SK-N-SH treated with all-trans-retinoic acid at 6 μM for 48 hours (cell line): ENCODE measurements around the gene PPFIA3.

Experiments
- ATAC-seq: fragments of 200-7000 bp; cut with Tn5 transposase; 3 replicates; pipeline ENCODE4 v1.9.1; 2020; ENCODE audit warnings: mild to moderate bottlenecking, moderate library complexity
- ARNTL ChIP-seq: fragments of 450-650 bp; formaldehyde crosslinking; IDR thresholded peaks from 2 replicates; pipeline ENCODE4 v1.5.0; 2020; ENCODE audit warnings: low read depth, mild to moderate bottlenecking, moderate library complexity, borderline replicate concordance
- BACH2 ChIP-seq: fragments of 250-450 bp; sonication (Bioruptor Pico); IDR thresholded peaks from 2 replicates; pipeline ENCODE4 v1.9.0; 2021; ENCODE audit warnings: mild to moderate bottlenecking, borderline replicate concordance
- CREB5 ChIP-seq: fragments of 250-450 bp; sonication (Bioruptor Pico); IDR thresholded peaks from 2 replicates; pipeline ENCODE4 v1.5.1; 2020; ENCODE audit warnings: low read depth, mild to moderate bottlenecking, moderate library complexity
- CSDC2 ChIP-seq: fragments of 250-450 bp; sonication (Bioruptor Pico); IDR thresholded peaks from 2 replicates; pipeline ENCODE4 v1.5.0; 2020; ENCODE audit warnings: mild to moderate bottlenecking, moderate library complexity
- CSRNP3 ChIP-seq: fragments of 250-450 bp; sonication (Bioruptor Pico); IDR thresholded peaks from 2 replicates; pipeline ENCODE4 v1.5.1; 2021; ENCODE audit warnings: mild to moderate bottlenecking, moderate library complexity
- ESRRG ChIP-seq: fragments of 250-450 bp; sonication (Bioruptor Pico); IDR thresholded peaks from 2 replicates; pipeline ENCODE4 v1.6.1; 2021; ENCODE audit warnings: mild to moderate bottlenecking
- GLIS3 ChIP-seq: fragments of 250-450 bp; sonication (Bioruptor Pico); IDR thresholded peaks from 2 replicates; pipeline ENCODE4 v1.5.0; 2020; ENCODE audit warnings: mild to moderate bottlenecking, moderate library complexity
- ISL1 ChIP-seq: fragments of 250-450 bp; sonication (Bioruptor Pico); IDR thresholded peaks from 2 replicates; pipeline ENCODE4 v2.1.2; 2022; ENCODE audit warnings: mild to moderate bottlenecking, moderate library complexity
- OSR1 ChIP-seq: fragments of 250-450 bp; sonication (Bioruptor Pico); IDR thresholded peaks from 2 replicates; pipeline ENCODE4 v1.8.0; 2022; ENCODE audit warnings: moderate library complexity, mild to moderate bottlenecking, inconsistent platforms
- PATZ1 ChIP-seq: fragments of 250-450 bp; sonication (Bioruptor Pico); IDR thresholded peaks from 2 replicates; pipeline ENCODE4 v1.8.0; 2020; ENCODE audit warnings: mild to moderate bottlenecking, moderate library complexity, borderline replicate concordance
- POU6F1 ChIP-seq: fragments of 250-450 bp; sonication (Bioruptor Pico); IDR thresholded peaks from 2 replicates; pipeline ENCODE4 v1.8.0; 2021; ENCODE audit warnings: low read depth, mild to moderate bottlenecking, moderate library complexity, borderline replicate concordance
- PPARA ChIP-seq: fragments of 250-450 bp; sonication (Bioruptor Pico); IDR thresholded peaks from 2 replicates; pipeline ENCODE4 v1.5.0; 2020; ENCODE audit warnings: mild to moderate bottlenecking, borderline replicate concordance
- RARB ChIP-seq: fragments of 250-450 bp; sonication (Bioruptor Pico); IDR thresholded peaks from 2 replicates; pipeline ENCODE4 v1.8.0; 2021; ENCODE audit warnings: mild to moderate bottlenecking, moderate library complexity
- SNAI2 ChIP-seq: fragments of 250-450 bp; sonication (Bioruptor Pico); IDR thresholded peaks from 2 replicates; pipeline ENCODE4 v1.5.0; 2020; ENCODE audit warnings: mild to moderate bottlenecking, moderate library complexity
- TCF4 ChIP-seq: fragments of 250-450 bp; sonication (Bioruptor Pico); IDR thresholded peaks from 2 replicates; pipeline ENCODE4 v1.8.0; 2021; ENCODE audit warnings: mild to moderate bottlenecking, moderate library complexity, borderline replicate concordance
- TOX ChIP-seq: fragments of 250-450 bp; sonication (Bioruptor Pico); IDR thresholded peaks from 2 replicates; pipeline ENCODE4 v1.8.0; 2021; ENCODE audit warnings: mild to moderate bottlenecking, moderate library complexity, borderline replicate concordance
- TSHZ2 ChIP-seq: fragments of 250-450 bp; sonication (Bioruptor Pico); IDR thresholded peaks from 2 replicates; pipeline ENCODE4 v1.5.0; 2020; ENCODE audit warnings: mild to moderate bottlenecking, moderate library complexity
- ZC3H10 ChIP-seq: fragments of 250-450 bp; sonication (Bioruptor Pico); IDR thresholded peaks from 2 replicates; pipeline ENCODE4 v1.5.1; 2021; ENCODE audit warnings: mild to moderate bottlenecking, moderate library complexity
- ZFP3 ChIP-seq: fragments of 250-450 bp; sonication (Bioruptor Pico); IDR thresholded peaks from 2 replicates; pipeline ENCODE4 v1.5.0; 2020; ENCODE audit warnings: mild to moderate bottlenecking, moderate library complexity
- ZFP30 ChIP-seq: fragments of 450-650 bp; formaldehyde crosslinking; IDR thresholded peaks from 2 replicates; pipeline ENCODE4 v1.5.0; 2022; ENCODE audit warnings: mild to moderate bottlenecking, moderate library complexity
- ZNF565 ChIP-seq: fragments of 450-650 bp; formaldehyde crosslinking; conservative IDR thresholded peaks from 2 replicates; pipeline ENCODE4 v1.5.0; 2020; ENCODE audit warnings: low read depth, mild to moderate bottlenecking, moderate library complexity
- ZNF8 ChIP-seq: fragments of 450-650 bp; formaldehyde crosslinking; IDR thresholded peaks from 2 replicates; pipeline ENCODE4 v1.5.0; 2020; ENCODE audit warnings: mild to moderate bottlenecking, moderate library complexity

Gene PPFIA3

GRCh38 chr19:49098795-49099194, 20.5 kb upstream of the PPFIA3 start:
- TF ChIP-seq PPARA (no peak), TCF4 (CRISPR knock-in tag) (no peak), ZFP30 (no peak), BACH2 (no peak), ESRRG (CRISPR knock-in tag) (no peak), ARNTL (CRISPR knock-in tag) (no peak), CSRNP3 (no peak), ZNF8 (CRISPR knock-in tag) (no peak), ZFP3 (CRISPR knock-in tag) (no peak), CREB5 (CRISPR knock-in tag) (no peak), RARB (CRISPR knock-in tag) (no peak), ZC3H10 (CRISPR knock-in tag) (no peak), ISL1 (CRISPR knock-in tag) (no peak), CSDC2 (CRISPR knock-in tag) (no peak), TSHZ2 (no peak), GLIS3 (CRISPR knock-in tag) (no peak), SNAI2 (no peak), TOX (CRISPR knock-in tag) (no peak), OSR1 (CRISPR knock-in tag) (no peak), ZNF565 (CRISPR knock-in tag) (no peak)
- ATAC-seq: no peak

GRCh38 chr19:49101160-49101559, 18.2 kb upstream of the PPFIA3 start:
- no peak for ATAC-seq
- TF ChIP-seq ISL1 (CRISPR knock-in tag) (no peak), TSHZ2 (no peak), CSRNP3 (no peak), ZFP3 (CRISPR knock-in tag) (no peak), BACH2 (no peak), RARB (CRISPR knock-in tag) (no peak), CREB5 (CRISPR knock-in tag) (no peak), ZNF8 (CRISPR knock-in tag) (no peak), TCF4 (CRISPR knock-in tag) (no peak), PPARA (no peak), POU6F1 (CRISPR knock-in tag) (no peak), ESRRG (CRISPR knock-in tag) (no peak), ZC3H10 (CRISPR knock-in tag) (no peak), TOX (CRISPR knock-in tag) (no peak), PATZ1 (CRISPR knock-in tag) (no peak), GLIS3 (CRISPR knock-in tag) (no peak), ARNTL (CRISPR knock-in tag) (no peak), OSR1 (CRISPR knock-in tag) (no peak), ZFP30 (no peak)
